NCI-H2029 (cell line): ENCODE data around the gene FRMD5.

Experiments
- DNase-seq: peaks from one replicate; lab custom pipeline; 2025; lab: John Stamatoyannopoulos, UW

FRMD5 gene

DNA sequence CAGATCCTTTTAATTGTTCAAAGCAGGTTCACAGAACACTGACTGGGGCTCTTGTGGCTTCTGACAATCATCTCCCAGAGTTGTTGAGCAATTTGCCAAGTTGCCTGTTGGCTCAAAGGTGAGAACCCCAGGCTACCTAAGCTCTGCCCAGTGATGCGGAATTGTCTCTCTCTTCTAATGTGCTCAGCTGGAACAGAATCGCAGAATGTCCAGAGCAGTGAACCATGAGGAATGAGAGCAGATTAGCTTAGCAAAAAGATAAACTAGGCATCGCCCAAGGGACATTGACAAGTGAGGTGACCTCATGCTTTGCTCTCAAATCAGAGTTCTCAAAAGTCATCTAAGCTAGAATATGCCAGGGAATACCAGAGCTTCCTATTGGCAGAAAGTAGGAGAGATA, 220.2 kb downstream of the FRMD5 start:
- DNase-seq = peak; percentile 40

DNA sequence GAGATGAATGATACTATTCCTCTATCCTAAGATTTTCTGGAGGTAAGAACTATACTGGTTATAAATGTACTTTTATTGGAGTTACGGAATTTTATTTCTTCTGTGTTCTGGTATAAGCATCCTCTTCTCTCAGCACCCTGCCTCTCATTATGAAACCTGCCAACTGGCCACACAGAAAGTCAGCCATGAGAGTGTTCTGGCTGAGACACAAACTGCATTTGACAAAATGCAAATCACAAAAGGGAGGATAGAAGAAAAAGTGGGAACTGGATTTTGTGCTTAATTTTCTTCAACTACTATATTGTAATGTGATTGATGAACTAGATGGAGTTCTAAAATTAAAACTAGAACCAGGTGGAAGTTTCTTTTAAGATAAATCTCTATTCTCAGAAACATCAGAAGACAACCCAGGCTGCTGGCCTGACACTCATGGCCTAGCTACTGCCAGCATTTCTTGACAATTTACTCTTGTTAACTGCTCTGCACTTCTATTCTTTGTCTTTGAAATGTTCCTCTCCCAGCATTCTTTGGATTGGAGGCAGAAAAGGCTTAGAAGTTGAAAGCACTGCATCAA, 225.2 kb downstream of the FRMD5 start:
- no peak for DNase-seq

DNA sequence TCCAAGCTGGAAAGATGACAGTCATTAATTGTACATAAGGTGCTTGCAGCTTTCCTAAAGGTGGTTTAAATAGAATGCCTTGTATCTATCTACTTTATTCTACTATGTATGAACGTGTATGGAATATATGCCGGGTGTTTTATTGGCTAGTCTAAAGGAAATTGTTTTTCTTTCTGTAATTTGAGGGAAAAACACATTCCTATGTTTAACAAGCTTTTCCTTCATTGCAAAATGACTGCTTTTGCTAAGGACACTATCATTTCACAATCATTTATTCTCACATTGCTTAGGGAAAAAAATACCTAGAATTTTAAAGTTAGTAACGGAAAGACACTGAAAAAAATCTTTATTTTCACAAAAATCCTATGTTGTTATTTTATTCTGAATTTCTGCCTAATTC, 226.5 kb downstream of the FRMD5 start:
- DNase-seq = no peak

DNA sequence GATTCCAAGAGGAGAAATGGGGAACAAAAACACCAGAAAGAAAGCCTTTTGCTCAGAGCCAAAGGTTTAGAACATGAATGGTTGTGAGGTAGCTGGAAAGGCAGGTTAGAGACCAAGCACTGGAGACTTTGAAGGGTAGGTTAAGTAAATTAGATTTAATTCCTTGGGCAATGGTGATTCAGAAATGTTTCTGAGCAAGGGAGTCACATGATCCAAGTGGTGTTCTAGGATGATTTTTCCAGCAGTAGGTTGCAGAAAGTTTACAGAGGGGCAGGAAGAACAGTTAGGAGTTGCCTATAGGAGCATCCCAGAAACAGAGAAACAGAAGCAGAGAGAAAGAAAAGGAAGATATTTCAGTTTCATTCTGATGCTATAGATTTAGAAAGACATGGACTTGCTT, 228.4 kb downstream of the FRMD5 start:
- no peak for DNase-seq

DNA sequence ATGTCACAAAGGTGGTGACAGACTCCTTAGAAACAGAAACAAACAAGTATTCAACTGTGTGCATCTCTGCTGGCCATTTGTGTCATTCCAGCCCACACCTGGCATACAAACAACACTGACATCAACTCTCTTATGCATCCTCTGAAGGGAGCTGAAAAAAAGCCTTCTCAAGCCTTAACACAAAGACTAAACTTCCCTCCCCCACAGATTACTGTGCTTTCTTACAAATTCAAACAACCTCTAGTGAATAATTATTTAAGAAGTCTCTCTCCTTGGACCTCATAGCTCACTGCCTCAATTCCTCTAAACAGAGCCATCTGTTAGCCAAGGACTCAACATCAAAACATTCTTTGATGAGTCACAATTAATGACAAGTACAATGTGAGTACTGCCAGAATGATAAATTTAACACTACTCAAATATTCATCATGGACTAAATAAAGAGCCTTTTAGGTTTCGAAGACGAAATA, 236.2 kb downstream of the FRMD5 start:
- DNase-seq = no peak

DNA sequence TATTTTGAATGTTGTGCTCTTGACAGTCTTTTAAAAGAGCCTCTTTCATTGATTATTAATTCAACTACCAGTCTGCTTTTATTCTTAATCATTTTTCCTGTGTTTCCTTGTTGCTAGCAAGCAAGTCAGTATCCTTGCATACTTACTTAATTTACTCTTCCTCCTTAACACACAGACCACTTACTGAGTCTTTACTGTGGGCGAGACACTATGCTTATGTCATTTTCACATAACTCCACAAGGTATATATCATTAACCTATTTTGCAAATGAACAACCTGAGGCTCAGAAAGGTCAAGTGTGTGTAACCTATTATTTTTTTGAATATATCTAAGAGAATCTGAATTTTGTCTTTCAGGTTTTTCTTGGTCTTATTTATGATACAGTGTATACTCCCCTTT, 237.3 kb downstream of the FRMD5 start:
- DNase-seq = no peak

DNA sequence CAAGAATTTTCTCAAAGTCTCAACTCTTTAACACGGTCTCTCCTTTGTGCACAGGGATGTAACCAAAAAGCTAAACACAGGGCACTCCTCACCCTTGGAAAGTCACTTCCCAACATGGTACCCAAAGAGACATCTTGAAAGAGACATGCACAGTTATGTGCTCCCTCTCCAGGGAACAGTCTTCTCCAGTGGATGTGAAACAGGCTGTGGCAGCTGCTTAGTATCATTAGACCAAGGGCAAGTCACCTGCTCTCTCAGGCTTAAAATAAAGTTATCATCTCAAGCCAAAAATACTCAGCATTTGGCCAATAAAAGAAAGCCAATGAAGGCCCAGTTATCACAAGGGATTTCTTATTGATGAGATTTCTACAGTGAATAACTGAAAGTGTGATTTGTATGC, 239.9 kb downstream of the FRMD5 start:
- DNase-seq = no peak

DNA sequence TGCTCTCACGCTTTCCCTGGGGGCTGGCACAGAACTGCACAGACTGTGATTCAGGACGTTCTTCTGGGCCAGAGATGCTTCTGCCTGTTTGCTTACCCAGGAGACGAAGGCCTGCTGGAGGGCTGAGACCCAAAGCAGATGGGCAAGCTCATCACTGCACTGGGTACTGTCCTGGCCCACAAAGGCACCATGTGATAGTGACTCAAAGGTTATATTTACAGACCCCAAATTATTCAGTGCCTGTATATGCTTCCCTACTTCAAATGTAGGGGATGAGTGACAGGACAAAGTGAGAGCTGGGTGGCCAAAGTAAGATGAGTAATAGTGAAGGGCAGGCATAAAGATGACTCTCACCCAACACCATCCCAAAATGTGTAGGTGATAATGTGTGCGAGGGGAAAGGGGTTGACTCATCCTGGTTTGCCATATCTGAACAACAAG, 240.9 kb downstream of the FRMD5 start:
- no peak for DNase-seq

DNA sequence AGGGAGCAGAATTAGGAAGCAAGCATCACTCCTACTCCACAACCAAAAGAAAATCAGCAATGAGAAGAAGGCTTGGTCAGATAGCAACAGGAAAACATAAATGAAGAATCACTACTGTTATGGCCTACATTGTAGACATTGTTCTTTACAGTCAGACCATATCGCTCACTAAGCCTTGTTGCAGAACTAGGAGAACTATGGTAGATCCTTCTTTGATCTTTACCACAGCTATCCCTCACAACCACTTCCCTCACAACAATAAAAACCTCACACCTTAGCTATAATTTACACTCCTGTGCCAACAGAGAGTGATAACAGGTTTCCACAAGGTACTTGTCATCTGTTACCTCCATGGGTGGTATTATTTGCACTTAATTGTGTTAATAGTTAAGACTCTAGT, 241.7 kb downstream of the FRMD5 start:
- no peak for DNase-seq

DNA sequence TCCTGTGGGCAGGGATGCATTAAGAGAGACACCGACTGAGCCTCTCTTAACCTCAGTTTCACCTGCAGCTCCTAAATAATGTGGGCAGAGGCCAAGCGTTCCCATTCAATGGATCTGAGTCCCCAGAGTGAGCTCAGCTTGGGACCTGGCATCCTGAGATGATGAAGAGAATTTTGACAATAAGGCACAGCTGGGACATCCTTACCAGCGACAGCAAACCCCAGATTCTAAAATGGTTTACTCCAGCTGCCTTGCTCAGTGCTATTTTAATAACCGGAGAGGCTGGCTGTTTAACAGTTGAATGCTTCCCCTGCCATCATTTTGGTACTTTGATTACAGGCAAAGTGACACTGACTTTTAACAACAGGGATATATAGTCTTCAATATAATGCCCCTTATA, 244.5 kb downstream of the FRMD5 start:
- DNase-seq = no peak

DNA sequence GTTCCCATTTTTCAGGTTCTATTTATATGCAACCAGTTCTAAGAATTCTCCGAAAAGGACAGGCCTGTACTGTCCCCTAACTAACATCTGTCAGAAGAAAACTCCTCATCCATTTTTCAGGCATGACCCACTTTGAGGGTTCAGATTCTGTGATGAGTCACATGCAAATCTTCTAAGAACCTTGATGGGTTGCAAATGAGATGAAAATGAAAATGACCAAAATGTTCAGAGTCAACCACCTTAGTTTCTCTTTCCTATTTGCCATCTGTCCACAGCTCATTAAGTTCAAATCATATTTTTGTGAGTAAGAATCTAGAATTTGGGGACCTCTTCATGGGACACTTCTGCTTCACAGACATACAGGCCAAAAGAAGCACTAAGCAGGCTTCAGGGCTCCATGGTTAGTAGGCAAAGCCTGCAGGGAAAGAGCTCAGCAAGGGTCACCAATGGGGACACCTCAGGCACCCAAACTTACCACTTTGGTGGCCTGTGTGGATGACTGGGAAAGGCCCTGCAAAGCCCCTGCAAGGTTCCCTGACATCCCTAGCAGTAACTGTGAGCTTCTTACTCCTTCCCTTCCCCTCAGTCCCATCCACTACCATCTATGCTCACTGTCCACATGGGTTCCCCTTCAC, 246.3 kb downstream of the FRMD5 start:
- no peak for DNase-seq

DNA sequence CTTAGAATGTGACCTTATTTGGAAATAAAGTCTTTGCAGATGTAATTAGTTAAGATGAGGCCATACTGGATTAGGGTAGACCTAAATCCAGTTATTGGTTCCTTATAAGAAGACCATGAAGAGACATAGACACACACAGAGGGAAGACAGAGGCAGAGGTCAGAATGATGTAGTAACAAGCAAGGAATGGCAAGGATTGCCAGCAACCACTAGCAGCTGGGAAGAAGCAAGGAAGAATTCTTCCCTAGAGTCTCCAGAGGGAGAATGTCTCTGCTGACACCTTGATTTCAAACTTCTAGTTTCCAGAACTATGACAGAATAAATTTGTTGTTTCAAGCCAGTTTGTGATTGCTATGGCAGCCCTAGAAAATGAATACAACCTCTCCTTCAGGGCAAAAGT, 251.6 kb downstream of the FRMD5 start:
- no peak for DNase-seq

DNA sequence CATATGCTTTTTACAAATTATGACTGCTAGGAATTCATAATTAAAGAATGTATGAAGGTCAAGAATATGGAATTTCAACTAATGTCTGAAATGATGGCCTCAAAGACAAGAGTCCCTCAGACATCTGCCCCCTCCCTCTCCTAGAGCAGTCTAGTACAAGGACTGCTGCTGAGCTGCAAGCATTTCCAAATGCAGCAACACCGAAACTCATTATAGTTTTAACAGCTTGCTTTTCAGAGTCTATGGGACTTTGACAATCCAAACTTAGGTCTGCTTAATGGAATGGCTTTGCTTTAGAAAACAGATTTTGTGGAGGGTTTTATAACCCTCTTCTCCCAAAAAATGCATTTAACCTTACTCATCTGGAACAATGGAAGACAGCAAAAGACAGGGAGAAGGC, 252.9 kb downstream of the FRMD5 start:
- no peak for DNase-seq

DNA sequence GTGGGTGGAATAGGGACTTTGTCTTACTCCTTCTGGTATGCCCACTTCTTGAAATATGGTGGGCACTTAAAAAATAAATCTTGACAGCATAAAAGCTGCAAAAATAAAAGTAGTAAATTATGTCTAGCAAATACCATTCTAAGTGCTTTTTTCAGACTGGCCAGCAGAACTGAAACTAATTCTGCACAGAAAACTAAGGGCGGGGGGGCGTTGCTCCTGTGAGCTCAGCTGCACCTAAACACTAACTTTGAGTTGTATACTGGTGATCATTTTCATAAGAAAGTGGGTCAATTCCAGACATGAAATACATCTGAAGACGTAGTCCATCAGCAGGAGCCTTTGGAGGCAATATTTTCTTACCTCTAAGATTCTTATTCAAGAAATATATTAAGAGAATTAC, 253.5 kb downstream of the FRMD5 start:
- DNase-seq = no peak

DNA sequence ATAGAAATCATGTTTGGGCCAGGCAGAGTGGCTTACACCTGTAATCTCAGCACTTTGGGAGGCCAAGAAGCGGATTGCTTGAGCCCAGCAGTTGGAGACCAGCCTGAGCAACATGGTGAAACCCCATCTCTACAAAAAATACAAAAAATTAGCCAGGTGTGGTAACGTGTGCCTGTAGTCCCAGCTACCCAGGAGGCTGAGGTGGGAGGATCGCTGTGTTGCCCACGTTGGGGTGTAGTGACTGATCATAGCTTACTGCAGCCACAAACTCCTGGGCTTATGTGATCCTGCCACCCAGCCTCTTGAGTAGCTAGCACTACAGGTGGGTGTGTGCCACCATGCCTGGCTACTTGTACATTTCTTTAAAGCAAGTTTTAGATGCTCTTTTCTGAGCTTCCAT, 254.0 kb downstream of the FRMD5 start:
- DNase-seq = no peak

DNA sequence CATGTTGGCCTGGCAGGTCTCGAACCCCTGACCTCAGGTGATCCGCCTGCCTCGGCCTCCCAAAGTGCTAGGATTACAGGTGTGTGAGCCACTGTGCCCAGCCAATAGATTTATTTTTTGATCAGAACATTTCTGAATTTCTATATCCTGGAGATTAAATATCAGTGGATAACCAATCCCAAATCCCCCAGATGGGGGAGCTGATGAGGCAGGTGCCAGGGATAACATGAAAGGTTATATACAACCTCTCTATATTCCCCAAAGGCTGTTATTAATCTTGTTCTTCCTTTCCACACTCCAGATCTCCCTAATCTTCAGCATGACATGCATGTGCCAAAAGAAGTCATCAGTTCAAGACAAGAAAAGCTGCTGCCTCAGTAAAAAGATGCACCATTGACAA, 256.0 kb downstream of the FRMD5 start:
- DNase-seq = no peak

DNA sequence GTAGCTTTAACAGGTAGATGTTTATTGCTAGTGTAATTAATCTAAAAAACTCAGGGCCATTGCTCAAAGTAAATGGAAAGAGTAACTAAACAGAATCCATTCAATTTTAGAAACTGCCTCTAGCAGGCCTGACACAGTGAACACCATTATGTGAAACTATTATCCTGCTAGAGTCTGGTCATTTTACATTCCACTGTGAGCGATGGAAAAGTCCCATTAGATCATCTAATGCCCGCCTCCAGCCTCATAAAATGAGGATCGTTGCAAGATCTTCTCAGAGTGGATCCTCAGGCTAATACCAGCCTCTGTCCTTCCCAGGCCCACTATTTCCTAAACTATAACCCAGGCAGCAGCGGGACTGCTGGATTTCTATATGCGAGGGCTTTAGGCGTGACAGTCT, 260.6 kb downstream of the FRMD5 start:
- DNase-seq = no peak

DNA sequence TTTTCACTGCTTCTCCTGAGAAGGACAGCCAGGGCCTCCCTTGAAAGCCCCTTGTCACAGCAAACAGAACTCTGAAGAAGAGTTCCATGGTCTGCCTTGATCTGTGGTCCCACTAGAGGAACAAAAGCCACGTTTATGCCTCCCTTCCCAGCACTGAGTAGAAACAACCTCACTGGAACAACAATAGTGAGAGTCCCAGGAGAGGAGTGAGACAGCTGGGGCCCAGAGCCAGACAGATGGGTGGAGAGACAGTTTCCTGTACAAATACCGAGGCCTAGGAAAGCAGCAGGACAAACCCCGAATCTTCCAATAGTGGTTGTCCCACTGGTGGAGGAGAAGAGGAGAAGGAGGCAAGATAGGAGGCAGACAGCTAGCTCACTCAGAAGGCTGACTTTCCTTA, 262.2 kb downstream of the FRMD5 start:
- no peak for DNase-seq

DNA sequence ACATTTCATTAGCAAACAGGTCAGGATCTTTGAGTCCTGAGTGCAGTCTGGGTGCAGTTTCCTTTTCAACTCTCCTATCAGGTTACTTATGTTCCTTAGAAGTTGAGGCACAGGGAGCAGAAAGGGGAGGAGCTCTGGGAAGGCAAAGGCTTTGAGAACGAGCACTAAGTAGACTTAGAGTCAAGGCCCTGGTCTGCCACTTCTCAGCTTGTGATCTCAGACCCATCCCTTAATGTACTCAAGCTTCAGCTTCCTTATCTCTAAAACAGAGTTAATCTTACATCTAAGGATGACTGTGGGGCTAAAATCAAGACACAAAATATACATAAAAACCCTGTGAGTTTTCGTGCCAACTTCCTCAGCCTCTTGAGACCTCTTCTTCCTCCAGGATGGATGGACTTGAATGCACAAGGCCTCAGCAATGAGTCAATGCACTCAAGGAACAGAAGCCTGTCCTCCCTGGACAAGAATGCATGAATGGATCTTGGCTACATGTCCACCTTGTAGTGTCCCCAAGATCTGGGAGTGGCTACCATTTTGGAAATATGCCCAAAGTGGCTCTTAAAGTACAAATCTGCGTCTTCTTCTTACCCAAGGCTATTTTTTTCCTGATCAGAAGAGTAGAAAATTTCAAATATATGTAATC, 263.2 kb downstream of the FRMD5 start:
- DNase-seq = no peak

DNA sequence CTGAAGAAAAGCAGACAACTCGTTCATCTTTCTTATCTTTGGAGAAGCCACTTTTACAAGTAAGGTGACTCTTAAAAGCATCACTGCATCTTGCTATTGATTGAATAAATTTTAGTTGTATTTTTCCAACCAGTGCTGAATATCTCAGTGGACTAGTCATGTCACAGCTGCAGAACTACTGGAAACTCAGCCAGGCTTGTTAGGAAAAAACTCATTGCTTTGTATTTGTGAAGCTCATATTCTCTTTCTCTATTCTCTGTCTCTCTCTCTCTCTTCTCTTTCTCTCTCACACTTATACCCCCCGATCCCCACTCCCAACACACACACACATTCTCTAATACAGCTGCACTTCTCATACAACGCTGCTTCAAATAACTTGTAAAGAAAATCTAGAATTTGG, 264.0 kb downstream of the FRMD5 start:
- no peak for DNase-seq

DNA sequence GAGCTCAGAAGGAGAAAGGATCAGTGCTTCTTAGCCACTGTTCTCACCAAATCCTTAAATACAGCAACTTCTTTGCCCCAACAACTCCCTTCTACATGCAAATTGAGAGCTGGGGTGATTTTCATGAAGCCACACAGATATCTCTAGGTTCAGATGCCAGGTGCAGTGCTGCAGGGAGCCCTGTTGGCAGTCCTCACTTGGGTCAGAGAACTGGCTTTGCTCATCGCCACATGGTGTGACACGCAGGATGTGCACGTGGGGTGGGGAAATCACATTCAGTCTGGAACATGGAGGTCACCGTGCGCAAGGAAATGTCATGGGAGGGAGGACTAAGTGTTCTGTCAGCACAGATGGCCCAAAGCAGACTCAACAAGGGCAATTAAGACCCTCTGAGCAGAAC, 264.5 kb downstream of the FRMD5 start:
- no peak for DNase-seq

DNA sequence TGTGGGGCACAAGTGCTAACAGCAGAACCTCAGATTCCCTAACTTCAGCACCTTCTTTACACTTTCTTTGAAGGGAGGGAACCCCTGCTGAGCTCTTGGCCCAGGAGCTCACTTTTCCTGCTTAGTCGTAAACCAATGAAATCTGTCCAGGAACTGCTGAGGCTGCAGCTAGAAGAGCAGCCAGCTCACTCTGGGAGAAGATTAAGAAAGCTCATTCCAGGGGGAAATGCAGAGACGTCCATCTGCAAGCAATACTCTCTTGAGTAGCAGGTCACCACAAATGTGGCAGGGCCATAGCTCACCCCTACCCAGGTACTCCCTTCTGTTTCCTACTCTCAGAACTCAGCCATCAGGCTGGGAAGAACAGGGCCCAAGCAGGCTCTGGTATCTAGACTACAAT, 265.0 kb downstream of the FRMD5 start:
- no peak for DNase-seq

DNA sequence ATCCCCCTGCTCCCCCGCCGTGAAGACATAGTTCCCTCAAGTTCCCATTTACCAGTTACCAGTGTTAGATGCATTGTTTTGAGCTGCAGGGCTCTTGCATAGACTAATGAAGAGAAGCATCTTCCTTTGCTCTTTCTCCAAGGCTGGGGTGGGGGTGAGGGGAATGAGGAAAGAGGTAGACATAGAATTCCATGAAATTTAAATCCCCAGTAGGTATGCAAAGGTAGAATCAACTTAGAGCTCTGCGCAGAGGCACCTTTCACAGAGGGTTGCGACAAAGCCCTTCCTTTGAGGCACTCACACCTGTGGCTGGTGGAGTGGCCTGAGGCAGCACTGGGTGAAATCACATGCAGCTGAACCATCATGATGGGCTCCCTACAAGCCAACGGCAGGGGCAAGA, 266.9 kb downstream of the FRMD5 start:
- no peak for DNase-seq

DNA sequence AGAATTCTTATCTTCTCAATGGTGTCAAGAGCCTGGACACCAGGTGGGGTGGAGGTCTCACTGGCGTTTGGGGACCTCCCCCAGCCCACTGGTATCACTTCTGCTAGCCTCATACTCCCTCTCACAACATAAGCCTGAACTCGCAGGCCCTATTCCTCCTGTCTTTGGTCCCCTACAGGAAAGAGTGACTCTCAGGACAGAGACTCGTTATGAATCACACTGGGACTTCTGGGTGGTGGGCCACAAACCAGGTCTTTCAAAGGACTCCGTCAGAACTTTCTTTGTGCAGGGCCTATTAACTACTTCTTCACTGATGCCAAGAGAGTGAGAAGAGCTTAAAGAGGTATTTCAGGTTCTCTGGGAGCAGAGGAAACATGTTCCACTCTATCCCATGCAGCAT, 267.9 kb downstream of the FRMD5 start:
- no peak for DNase-seq
